ENCODE results near the gene PAPPA2.

DNA sequence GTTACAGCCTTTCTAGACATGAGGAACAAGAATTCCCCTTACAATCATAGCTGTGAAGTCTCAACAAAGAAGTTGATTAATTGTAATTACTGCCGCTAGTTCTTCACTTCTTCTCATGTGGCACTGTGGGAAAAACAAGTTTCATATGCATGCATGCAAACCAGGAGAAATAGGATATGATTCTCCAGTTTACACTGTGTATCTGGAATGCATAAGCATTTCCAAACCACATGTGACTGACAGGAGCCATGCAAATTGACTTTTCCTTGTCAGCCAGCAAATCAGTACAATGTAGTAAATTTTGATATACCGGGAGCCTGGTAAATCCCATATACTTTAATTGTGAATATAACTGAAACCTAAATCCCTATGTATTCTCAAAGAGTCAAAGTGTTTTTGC is 279.3 kb downstream of the PAPPA2 start:
- TF ChIP-seq, protein P1, sequence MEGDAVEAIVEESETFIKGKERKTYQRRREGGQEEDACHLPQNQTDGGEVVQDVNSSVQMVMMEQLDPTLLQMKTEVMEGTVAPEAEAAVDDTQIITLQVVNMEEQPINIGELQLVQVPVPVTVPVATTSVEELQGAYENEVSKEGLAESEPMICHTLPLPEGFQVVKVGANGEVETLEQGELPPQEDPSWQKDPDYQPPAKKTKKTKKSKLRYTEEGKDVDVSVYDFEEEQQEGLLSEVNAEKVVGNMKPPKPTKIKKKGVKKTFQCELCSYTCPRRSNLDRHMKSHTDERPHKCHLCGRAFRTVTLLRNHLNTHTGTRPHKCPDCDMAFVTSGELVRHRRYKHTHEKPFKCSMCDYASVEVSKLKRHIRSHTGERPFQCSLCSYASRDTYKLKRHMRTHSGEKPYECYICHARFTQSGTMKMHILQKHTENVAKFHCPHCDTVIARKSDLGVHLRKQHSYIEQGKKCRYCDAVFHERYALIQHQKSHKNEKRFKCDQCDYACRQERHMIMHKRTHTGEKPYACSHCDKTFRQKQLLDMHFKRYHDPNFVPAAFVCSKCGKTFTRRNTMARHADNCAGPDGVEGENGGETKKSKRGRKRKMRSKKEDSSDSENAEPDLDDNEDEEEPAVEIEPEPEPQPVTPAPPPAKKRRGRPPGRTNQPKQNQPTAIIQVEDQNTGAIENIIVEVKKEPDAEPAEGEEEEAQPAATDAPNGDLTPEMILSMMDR (conservative IDR thresholded peaks at IDR 0.05; ENCODE audit: low read depth, low read length): no peak
- no peak for TF ChIP-seq EZH2 (IDR thresholded peaks at IDR 0.05; ENCODE audit: borderline replicate concordance, low read depth, low read length, poor library complexity, severe bottlenecking)
